Stimulated activated effector memory CD8-positive, alpha-beta T cell treated with anti-CD3 and anti-CD28 coated beads, Interleukin-12 subunit alpha, Interleukin-12 subunit beta, amount 100 ng/mL, for 72 hours (primary cell): ENCODE results near the gene SMC3.
A peak's percentile ranks its signal among the peaks of the same experiment; 100 is the strongest.

Experiments
- ATAC-seq: fragments of 150-1000 bp; cut with Tn5 transposase; 2 replicates; pipeline ENCODE4 v1.10.0; 2021
- DNase-seq, 2 donors: peaks; one replicate each; pipeline ENCODE4 v3.0.0; 2021 to 2022; ENCODE audit warnings: low spot score in 2 of 2
- H3K27ac Mint-ChIP-seq: one replicate; pipeline ENCODE4 v1.8.0; 2022; ENCODE audit warnings: mild to moderate bottlenecking, mixed read lengths
- H3K36me3 Mint-ChIP-seq: one replicate; pipeline ENCODE4 v1.8.0; 2022; ENCODE audit warnings: mild to moderate bottlenecking, mixed read lengths
- H3K4me1 Mint-ChIP-seq: one replicate; pipeline ENCODE4 v1.8.0; 2022; ENCODE audit warnings: mixed read lengths
- H3K4me3 Mint-ChIP-seq: one replicate; pipeline ENCODE4 v1.8.0; 2022; ENCODE audit warnings: mild to moderate bottlenecking, mixed read lengths
- H3K9me3 Mint-ChIP-seq: one replicate; pipeline ENCODE4 v1.8.0; 2022; ENCODE audit warnings: mixed read lengths

Gene SMC3

GRCh38 chr10:110651044-110651958, 83.8 kb downstream of the SMC3 start:
- Mint-ChIP-seq H3K36me3 (no peaks in the 10 kb centered on the region), H3K27ac (no peak overlapping the region), H3K4me1 (peaks cover 5% of the 10 kb centered on the region), H3K4me3 (no peak overlapping the region), H3K9me3 (no peaks in the 10 kb centered on the region)
- no peak for DNase-seq
- ATAC-seq = peak; percentile 78

DNA sequence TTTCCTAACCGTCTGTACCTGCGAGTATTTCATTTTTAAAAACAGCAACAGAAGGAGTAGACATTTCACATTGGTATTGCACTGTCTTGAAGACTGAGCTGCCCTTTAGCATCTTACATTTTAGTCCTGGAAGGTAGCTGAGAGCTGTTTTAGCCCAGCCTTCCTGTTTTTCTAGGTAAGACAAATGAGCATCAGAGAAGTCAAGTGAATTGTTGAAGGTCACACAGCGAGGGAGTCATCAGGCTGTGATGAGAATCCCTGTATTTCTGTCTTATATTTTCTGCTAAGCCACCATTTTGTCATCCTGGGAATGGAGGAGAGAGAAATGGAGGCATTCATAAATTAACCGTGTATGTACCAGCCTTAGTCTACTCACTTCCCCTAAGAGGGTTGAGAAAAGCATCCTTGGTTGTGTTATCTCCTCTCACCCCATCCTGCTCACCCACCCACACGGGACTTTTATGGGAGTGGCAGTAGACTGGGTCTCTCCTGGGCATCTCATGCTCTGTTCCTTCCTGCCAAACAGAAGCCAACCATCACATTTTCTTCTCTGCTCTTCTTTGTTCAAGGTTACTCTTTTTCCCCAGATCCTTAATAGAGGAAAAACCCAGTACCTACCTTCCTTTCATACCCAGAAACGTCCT, 85.1 kb downstream of the SMC3 start:
- Mint-ChIP-seq H3K36me3 (no peaks in the 10 kb centered on the region), H3K4me1 (peaks cover 5% of the 10 kb centered on the region), H3K27ac (no peak overlapping the region), H3K4me3 (no peak overlapping the region), H3K9me3 (no peaks in the 10 kb centered on the region)
- DNase-seq = no peak
- no peak for ATAC-seq
